Kidney capillary endothelial cell (primary cell): ENCODE data around the gene ISOC1.

Experiments used
- DNase-seq: peaks from one replicate; pipeline ENCODE4 v3.0.0-alpha.2; 2018; ENCODE audit warnings: low spot score

Gene ISOC1

DNA sequence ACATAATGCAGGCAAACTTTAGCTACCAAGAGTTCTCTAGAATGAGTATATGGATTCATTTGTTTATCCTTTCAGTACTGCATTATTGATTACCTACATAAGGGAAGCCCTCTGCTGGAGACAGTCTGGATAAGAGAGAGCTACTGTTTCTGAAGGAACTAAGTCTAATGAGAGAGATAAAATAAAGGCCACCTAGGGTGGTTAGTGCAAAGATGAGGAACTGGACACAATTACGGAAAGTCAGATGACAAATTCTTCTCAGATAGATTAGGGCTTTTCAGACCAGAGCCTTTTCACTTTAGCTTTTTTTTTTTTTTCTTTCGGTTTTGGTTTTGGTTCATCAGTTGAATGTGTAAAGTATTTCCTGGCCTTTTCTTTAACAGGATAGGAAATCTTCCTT, 31.3 kb downstream of the ISOC1 start:
- DNase-seq: no peak

DNA sequence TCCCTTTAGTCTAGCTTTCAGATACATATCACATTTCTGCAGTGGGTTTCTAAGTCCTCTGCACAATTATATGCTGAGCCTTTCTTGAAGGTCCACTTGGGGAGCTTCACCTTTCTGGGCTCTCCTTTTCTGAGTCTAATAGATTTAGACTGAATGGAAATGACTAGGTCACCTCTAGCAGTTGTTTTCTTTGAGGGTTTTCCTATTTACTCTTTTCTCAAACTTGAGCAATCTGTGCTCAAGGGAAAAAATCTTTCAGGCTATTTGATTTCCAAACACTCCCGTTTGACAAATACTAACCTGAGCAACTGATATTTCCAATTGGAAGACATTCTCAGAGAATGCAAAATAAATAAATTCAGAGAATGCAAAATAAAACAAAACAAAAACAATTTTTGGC, 39.0 kb downstream of the ISOC1 start:
- no peak for DNase-seq

DNA sequence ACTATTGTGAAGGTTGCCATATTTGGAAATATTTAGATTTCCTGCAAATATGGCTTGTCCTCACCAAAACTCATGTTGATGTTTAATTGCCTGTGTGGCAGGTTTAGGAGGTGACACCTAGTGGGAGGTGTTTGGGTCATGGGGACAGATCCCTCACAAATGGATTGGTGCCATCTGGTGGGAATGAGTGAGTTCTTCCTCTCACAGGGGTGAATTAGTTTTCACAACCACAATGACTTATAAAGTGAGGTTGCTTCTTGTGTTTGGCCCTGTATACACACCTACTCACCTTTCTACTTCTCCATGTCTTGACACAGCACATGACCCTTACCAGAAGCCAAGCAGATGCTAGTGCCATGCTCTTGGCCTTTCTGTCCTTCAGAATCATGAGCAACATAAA, 41.1 kb downstream of the ISOC1 start:
- no peak for DNase-seq

DNA sequence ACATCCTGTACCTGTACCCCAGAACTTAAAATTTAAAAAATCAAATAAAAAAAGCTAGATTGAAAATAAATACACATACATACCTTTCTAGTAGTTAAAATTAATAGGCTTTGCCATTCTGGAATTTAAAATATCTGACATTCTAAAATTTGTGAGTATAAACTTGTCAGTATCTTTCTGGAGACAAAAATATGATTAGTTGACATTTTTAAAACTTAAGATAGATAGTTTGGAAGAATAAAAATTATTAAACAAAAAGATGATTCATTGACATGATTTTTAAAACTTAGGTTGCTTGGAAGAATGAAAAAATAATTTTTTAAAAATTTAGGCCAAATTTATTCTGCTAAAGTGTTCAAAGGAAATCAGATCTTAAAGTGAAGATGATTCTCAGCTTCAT, 43.1 kb downstream of the ISOC1 start:
- DNase-seq: no peak

DNA sequence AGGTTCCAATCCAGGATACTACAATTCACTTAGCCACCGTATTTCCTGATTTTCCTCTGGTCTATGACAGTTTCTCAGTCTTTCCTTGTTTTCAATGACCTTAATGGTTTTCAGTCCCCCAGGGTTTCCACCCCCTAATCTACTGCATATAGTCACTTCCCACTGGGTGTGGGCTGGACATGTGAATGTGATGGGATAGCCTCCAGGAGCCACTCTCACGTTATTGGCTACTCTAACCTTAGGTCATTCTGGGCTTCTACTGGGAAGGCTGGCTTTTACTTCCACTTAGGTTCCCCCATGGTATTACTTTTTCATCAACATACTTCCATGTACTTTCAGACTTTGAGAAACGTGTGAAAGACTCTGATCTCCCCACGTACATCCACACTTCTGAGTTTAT, 46.5 kb downstream of the ISOC1 start:
- no peak for DNase-seq

DNA sequence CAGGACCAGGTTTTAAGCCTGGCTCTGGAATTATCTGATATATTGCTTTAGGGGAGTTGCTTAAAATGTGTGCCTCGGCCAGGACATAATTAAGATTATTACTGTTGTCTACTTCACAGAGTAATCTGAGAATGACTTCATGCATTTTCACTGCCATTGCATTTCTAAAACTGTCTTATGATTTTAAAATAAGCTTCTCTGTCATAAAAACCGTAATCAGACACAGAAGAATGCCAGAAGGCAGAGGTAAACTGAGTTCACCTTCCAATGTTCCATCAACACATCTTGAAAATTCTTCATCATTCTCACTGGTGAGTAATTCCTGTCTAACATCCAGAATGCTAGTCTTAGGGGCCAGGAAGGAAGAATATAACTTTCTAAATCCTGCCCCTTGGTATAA, 47.1 kb downstream of the ISOC1 start:
- DNase-seq: no peak

DNA sequence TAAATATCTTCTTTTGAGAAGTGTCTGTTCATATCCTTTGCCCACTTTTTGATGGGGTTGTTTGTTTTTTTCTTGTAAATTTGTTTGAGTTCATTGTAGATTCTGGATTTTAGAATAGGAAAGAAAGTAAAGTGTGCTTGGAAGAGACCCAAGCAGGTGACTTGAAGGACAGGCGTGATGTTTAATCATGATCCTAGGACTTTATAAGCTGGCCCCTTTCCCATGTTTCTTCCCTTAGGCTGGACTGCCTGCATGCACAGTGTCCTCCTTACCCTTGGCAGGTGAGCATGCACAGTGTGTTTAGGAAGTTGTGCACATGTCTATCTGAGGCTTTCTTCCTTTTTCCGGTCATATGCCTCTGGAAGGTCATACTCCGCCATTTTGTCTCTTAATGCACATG, 61.3 kb downstream of the ISOC1 start:
- DNase-seq: no peak

DNA sequence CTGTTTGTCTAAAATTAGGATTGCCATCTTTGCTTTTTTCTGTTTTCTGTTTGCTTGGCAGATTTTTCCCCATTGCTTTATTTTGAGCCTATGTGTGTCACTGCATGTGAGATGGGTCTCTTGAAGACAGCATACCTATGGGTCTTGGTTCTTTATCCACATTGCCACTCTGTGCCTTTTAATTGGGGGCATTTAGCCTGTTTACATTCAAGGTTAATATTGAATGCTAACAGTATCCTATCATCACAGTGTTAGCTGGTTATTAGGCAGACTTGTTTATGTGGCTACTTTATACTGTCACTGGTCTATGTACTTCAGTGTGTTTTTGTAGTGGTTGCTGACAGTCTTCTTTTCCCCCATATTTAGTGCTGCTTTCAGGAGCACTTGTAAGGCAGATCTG, 67.3 kb downstream of the ISOC1 start:
- DNase-seq: no peak
